Jurkat, Clone E6-1 (cell line): Measurements from ENCODE around the gene P2RY13. TPM values are rescaled to one million over a fixed set of nuclear protein-coding genes. Genes with fewer than 3 reads are reported as not detected.

Source experiments
- DNase-seq: peaks from one replicate; pipeline ENCODE4 v3.0.0-alpha.2; 2011; ENCODE audit warnings: low read depth, low spot score
- H3K4me3 ChIP-seq: 2 replicates; pipeline ENCODE4 v1.5.1; 2011; ENCODE audit warnings: mild to moderate bottlenecking, low read length, control low read depth, moderate library complexity
- polyA plus RNA-seq: library from polyadenylated mRNA; unstranded; fragments of >200 nt; gene quantifications from one replicate; pipeline ENCODE4 v1.2.1, GENCODE V29; 2012; ENCODE audit warnings: missing spikeins; ENCODE audit not compliant: insufficient read length, insufficient read depth

The P2RY13 gene
- not detected for polyA plus RNA-seq

- no peak within 1 kb of the TSS for H3K4me3 ChIP-seq
- no peak for DNase-seq
These were observed at the start of gene P2RY13 for GRCh38 chr3:151329363-151329762. Gene P2RY13 (minus strand): TSS chr3:151329549. CDS start chr3:151329528, 21 bp downstream.

GRCh38 chr3:151377768-151378385, 48.5 kb upstream of the P2RY13 start:
- no peak for DNase-seq
- H3K4me3 ChIP-seq, result no peak overlapping the region

- DNase-seq, result no peak
- no peak overlapping the region for H3K4me3 ChIP-seq
These were observed 42.9 kb upstream of the P2RY13 start for GRCh38 chr3:151372063-151372820.

GRCh38 chr3:151371526-151371925, 42.2 kb upstream of the P2RY13 start:
- DNase-seq, result no peak
- no peak overlapping the region for H3K4me3 ChIP-seq

- DNase-seq, result no peak
- no peak overlapping the region for H3K4me3 ChIP-seq
These were observed 38.1 kb upstream of the P2RY13 start for GRCh38 chr3:151367448-151367847.

GRCh38 chr3:151366993-151367392, 37.6 kb upstream of the P2RY13 start:
- DNase-seq, result no peak
- H3K4me3 ChIP-seq, result no peak overlapping the region

GRCh38 chr3:151362751-151363174, 33.4 kb upstream of the P2RY13 start:
- H3K4me3 ChIP-seq, result no peak overlapping the region
- DNase-seq, result no peak

GRCh38 chr3:151357463-151357850, 28.1 kb upstream of the P2RY13 start:
- H3K4me3 ChIP-seq, result no peak overlapping the region
- DNase-seq, result no peak

- no peak for DNase-seq
- H3K4me3 ChIP-seq, result no peak overlapping the region
These were observed 27.6 kb upstream of the P2RY13 start for GRCh38 chr3:151356794-151357462.

- DNase-seq, result no peak
These were observed 22.3 kb upstream of the P2RY13 start for GRCh38 chr3:151351648-151352047.

GRCh38 chr3:151351219-151351618, 21.9 kb upstream of the P2RY13 start:
- no peak overlapping the region for H3K4me3 ChIP-seq
- DNase-seq, result no peak

More at GRCh38 chr3:151351648-151352047, 22.3 kb upstream of the P2RY13 start:
- H3K4me3 ChIP-seq, result no peak overlapping the region

- H3K4me3 ChIP-seq, result no peak overlapping the region
These were observed 21.3 kb upstream of the P2RY13 start for GRCh38 chr3:151350656-151351055.

GRCh38 chr3:151347432-151347831, 18.1 kb upstream of the P2RY13 start:
- H3K4me3 ChIP-seq, result no peak overlapping the region
- DNase-seq, result no peak

More at GRCh38 chr3:151350656-151351055, 21.3 kb upstream of the P2RY13 start:
- no peak for DNase-seq

GRCh38 chr3:151346292-151346691, 16.9 kb upstream of the P2RY13 start:
- no peak for DNase-seq
- H3K4me3 ChIP-seq, result no peak overlapping the region

GRCh38 chr3:151345859-151346258, 16.5 kb upstream of the P2RY13 start:
- H3K4me3 ChIP-seq, result no peak overlapping the region
- DNase-seq, result no peak

- no peak overlapping the region for H3K4me3 ChIP-seq
- no peak for DNase-seq
These were observed 2.3 kb upstream of the P2RY13 start for GRCh38 chr3:151331696-151332095.

GRCh38 chr3:151330899-151331298, 1.6 kb upstream of the P2RY13 start:
- no peak for DNase-seq
- H3K4me3 ChIP-seq, result no peak overlapping the region

GRCh38 chr3:151330379-151330778, 1.0 kb upstream of the P2RY13 start:
- no peak for DNase-seq
- H3K4me3 ChIP-seq, result no peak overlapping the region

GRCh38 chr3:151328298-151328995, 902 bp downstream of the P2RY13 start:
- no peak overlapping the region for H3K4me3 ChIP-seq
- DNase-seq, result no peak
